Erythroblast (primary cell): ENCODE data around the gene MEI1.
"Not testable (repeated sequence)": the region's sequence is repeated elsewhere in the genome, so short reads cannot be mapped to it uniquely, and the experiment has no call there.

Experiments used
- DNase-seq, 2 experiments: peaks; one replicate each; lab custom pipeline; 2025; lab: John Stamatoyannopoulos, UW
- GATA1 ChIP-seq: IDR thresholded peaks from 2 replicates; pipeline ENCODE4 v1.6.1; 2011; ENCODE audit warnings: low read depth, mild to moderate bottlenecking, control low read depth, low read length, moderate library complexity
- POLR2A ChIP-seq: IDR thresholded peaks from 2 replicates; pipeline ENCODE4 v1.6.1; 2011; ENCODE audit warnings: mild to moderate bottlenecking, low read length

Gene MEI1

GRCh38 chr22:41690476-41690875 is 8.8 kb upstream of the MEI1 start:
- TF ChIP-seq POLR2A (no peak), GATA1 (no peak)
- no peak for DNase-seq

GRCh38 chr22:41695211-41695610 is 4.1 kb upstream of the MEI1 start:
- TF ChIP-seq GATA1 (no peak), POLR2A (no peak)
- DNase-seq: no peak

DNA sequence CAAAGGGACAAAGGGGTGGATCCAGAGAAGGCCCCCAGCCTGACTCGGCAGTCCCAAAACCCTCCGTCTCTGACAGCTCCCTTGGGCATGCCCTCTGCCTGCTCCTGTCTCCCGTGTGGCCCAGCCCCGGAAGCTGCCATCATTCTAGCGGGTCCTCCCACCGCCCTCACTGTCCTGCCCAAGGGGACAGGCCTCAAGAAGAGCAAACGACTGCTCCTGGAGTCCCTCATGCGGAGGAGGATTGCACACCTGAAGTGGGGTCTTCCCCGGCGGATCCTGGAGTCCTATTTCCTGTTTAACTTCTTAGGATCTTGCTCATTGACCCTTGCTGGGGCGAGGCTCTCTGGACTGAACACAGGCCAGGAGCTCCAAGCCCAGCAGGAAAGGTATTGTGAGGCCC is 2.6 kb upstream of the MEI1 start:
- no peak for DNase-seq
- TF ChIP-seq POLR2A: no peak

GRCh38 chr22:41697126-41697775 is 2.1 kb upstream of the MEI1 start:
- DNase-seq: peak; percentile 81 to 92

DNA sequence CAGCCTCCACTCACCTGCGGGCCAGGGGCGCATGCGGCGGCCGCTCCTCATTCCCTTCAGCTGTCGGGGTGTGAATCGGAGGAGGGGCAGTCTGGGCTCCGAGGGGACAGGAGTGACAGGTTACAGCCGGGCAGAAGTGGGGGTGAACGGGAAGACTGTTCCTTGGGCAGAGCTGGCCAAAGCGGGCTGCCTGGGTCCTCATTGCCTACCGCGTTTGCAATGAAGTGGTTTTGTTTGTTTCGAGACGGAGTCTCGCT is 733 bp downstream of the MEI1 start:
- no peak for DNase-seq
- TF ChIP-seq GATA1 (no peak), POLR2A (no peak)

More at GRCh38 chr22:41697126-41697775, 2.1 kb upstream of the MEI1 start:
- TF ChIP-seq POLR2A (no peak), GATA1 (no peak)

DNA sequence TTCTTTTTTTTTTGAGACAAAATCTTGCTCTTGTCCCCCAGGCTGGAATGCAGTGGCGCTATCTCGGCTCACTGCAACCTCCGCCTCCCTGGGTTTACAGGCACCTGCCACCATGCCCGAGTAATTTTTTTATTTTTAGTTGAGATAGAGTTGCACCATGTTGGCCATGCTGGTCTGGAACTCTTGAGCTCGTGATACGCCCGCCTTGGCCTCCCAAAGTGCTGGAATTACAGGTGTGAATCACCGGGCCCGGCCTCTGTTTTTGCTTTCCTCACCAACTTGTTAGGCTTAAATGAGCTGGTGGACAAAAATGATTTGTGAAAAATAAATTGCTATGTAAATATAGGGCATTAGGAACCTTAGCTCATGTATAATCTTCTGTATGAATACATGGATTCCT is 3.5 kb downstream of the MEI1 start:
- TF ChIP-seq POLR2A (no peak), GATA1 (no peak)
- no peak for DNase-seq

- TF ChIP-seq GATA1 (no peak), POLR2A (no peak)
- no peak for DNase-seq
Measured at GRCh38 chr22:41709341-41709740, 10.0 kb downstream of the MEI1 start.

DNA sequence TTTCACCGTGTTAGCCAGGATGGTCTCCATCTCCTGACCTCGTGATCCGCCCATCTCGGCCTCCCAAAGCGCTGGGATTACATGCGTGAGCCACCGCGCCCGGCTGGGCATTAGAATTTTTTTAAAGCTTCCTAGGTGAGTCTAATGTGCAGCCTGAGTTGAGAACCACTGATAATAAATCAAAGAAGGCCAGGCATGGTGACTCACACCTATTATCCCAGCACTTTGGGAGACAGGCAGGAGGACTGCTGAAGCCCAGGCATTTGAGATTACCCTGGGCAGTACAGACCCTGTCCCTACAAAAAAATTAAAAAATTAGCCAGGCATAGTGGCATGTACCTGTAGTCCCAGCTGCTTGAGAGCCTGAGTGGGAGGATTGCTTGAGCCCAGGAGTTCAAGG is 13.7 kb downstream of the MEI1 start:
- no peak for TF ChIP-seq POLR2A
- TF ChIP-seq GATA1: no peak
- DNase-seq: no peak

DNA sequence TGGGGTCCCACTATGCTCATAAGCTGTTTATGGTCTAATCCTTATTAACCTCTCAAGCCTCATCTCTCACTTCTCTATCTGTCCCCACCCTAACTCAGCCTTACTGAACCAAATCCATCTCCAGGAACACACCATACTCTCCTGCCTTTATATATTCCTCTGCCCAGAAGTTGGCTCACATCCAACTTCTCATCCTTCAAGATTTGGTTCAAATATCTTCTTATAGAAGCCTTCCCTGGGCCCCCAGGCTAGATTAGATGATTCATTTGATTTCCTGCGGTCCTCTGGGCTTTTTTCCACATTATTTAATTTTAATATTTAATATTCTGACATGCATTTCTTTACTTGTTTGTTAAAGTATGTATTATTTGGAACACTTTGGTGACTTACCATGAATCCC is 23.2 kb downstream of the MEI1 start:
- no peak for DNase-seq
- no peak for TF ChIP-seq GATA1
- TF ChIP-seq POLR2A: no peak

GRCh38 chr22:41725510-41726110 is 26.3 kb downstream of the MEI1 start:
- TF ChIP-seq POLR2A (no peak), GATA1 (no peak)
- DNase-seq: peak; percentile 11 to 51

DNA sequence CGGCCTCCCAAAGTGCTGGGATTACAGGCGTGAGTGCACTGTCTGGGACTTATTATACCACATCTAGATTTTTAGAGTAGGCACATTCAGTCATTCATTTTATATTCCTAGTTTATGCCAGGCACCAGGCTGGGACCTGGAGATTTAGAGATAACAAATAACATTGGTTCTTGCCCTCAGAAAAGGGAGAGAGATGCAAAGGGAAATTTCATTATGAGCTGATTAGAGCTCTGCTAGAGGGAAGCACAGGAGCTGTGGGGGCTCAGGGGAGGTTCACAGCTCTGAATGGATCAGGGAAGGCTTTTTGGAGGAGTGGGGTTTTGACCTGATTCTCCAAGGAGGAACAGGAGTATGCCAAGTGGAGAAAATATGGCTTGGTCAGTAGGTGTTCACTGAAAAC is 32.3 kb downstream of the MEI1 start:
- TF ChIP-seq POLR2A (no peak), GATA1 (no peak)
- no peak for DNase-seq

- TF ChIP-seq POLR2A (no peak), GATA1 (no peak)
- no peak for DNase-seq
Measured at GRCh38 chr22:41732096-41732772, 32.9 kb downstream of the MEI1 start.

GRCh38 chr22:41733241-41733640 is 33.9 kb downstream of the MEI1 start:
- not testable (repeated sequence) for DNase-seq

DNA sequence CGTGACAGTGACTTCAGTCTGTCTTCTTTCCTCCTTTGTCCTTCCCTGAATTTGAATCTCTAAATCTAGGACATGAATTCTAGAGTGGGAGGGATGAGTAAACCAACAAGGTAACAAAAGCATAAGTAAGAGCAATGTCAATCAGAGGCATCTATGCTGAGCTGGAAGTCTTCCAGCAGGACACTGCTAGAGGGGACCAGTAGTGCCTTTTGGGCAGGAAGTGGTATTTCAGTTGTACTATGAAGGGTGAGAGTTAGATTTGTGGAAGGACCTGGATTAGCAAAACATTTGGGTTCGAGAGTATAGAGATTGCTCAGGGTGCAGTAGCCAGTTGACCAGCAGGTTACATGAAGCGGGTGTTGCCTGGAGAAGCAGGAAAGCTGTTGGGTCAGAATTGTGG is 40.3 kb downstream of the MEI1 start:
- TF ChIP-seq GATA1 (no peak), POLR2A (no peak)
- no peak for DNase-seq

GRCh38 chr22:41742918-41743317 is 43.6 kb downstream of the MEI1 start:
- TF ChIP-seq POLR2A (no peak), GATA1 (no peak)
- no peak for DNase-seq
